ENCODE data around the gene HEPH. TPM values are rescaled to one million over a fixed set of nuclear protein-coding genes. Genes with fewer than 3 reads are reported as not detected.

Gene HEPH
- polyA plus RNA-seq, 1 experiment: 49.4 TPM

DNA sequence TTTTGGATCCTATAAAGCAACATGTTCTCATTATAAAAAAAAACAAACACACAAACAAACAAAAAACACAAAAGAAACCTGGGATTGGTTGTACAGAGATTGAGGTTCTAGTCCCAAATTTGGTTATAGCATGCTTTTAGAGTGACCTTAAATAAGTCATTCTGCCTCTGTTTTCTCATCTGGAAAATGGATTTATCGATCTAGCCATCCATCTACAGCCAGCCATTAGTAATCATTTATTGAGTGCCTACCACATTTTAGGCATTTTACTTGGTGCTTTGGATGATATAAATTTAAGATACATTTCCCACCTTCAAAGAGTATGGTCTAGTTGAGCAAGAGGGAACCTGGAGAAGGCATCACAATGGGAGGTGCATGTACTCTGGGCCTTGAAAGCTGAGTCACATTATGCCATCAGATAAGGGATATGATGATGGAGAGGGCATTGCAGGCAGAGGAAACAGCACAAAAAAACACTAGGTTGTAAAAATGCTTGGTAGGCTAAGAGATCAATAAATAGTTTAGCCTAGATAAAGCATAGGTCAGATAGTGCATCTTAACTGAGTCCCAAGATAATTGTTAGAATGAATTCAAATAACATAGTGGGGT, 91.4 kb downstream of the HEPH start:
- POLR2A ChIA-PET: no interaction called here
- H3K9me3 ChIP-seq (ENCODE audit: control insufficient read depth, insufficient read depth, low read length): no peaks in the 10 kb centered on the region
- no peak overlapping the region for H3K27ac ChIP-seq (ENCODE audit: low read depth, low read length)
- CTCF ChIA-PET: no interaction called here
- no peak for TF ChIP-seq CTCF (IDR thresholded peaks at IDR 0.05; ENCODE audit: low read depth, low read length)
- no peak overlapping the region for H3K4me3 ChIP-seq (ENCODE audit: low read depth, low read length)
- DNase-seq (ENCODE audit: low read depth, low spot score): no peak
- H3K27me3 ChIP-seq (ENCODE audit: control insufficient read depth, insufficient read depth, low read length): no peaks in the 10 kb centered on the region

DNA sequence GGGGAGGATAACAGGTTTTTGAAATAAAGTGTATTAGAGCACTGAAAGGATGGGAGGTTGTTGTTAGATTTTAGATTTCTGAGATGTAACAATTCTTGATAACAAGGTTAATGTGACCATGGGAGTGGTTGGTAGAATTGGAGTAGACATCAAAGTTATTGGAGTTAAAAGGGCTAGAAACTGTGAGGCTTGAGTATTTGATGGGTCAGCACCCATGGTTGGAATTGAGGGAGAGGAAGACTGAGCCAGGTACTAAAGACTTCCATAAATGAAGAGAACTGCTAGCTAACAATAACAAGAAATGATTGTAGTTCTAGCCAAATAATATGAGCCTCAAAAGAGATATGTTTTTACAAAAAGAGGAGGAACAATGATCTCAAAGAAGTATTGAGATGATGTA, 98.8 kb downstream of the HEPH start:
- no peak for DNase-seq (ENCODE audit: low read depth, low spot score)
- no peaks in the 10 kb centered on the region for H3K9me3 ChIP-seq (ENCODE audit: control insufficient read depth, insufficient read depth, low read length)
- H3K27ac ChIP-seq (ENCODE audit: low read depth, low read length): no peak overlapping the region
- H3K27me3 ChIP-seq (ENCODE audit: control insufficient read depth, insufficient read depth, low read length): no peaks in the 10 kb centered on the region
- ChIA-PET POLR2A (no interaction called here), CTCF (no interaction called here)
- no peak overlapping the region for H3K4me3 ChIP-seq (ENCODE audit: low read depth, low read length)
- TF ChIP-seq CTCF (IDR thresholded peaks at IDR 0.05; ENCODE audit: low read depth, low read length): no peak

Other genes with a start within 250 kb of the HEPH start
- gene VSIG4, start 124.2 kb upstream of the HEPH start, polyA plus RNA-seq (2011; rRNA removed): not detected in 2 replicates

All from AG04450 (cell line).